H7 (cell line): ENCODE data around the gene STIP1. TPM values are rescaled to one million over a fixed set of nuclear protein-coding genes. Genes with fewer than 3 reads are reported as not detected.
A peak's percentile ranks its signal among the peaks of the same experiment; 100 is the strongest.

Source experiments
- DNase-seq: peaks from one replicate; pipeline ENCODE4 v3.0.0; 2012
- H3K27me3 ChIP-seq: 2 replicates; pipeline ENCODE4 v1.6.0; 2011; ENCODE audit warnings: mild to moderate bottlenecking, low read length; ENCODE audit not compliant: control insufficient read depth, insufficient read depth
- H3K36me3 ChIP-seq: replicated peaks from 2 replicates; pipeline ENCODE4 v1.5.1; 2011; ENCODE audit warnings: low read length; ENCODE audit not compliant: control insufficient read depth, insufficient read depth
- H3K4me3 ChIP-seq: 2 replicates; pipeline ENCODE4 v1.5.1; 2011; ENCODE audit warnings: low read depth, mild to moderate bottlenecking, control low read depth, low read length, moderate library complexity; ENCODE audit not compliant: insufficient read depth
- total RNA-seq: library from RNA; depleted of rRNA; stranded (reverse); fragments of >200 nt; shearing (Covaris generic); gene quantifications from 2 replicates; pipeline ENCODE4 v1.2.3, GENCODE V29; 2014; rRNA removed

Gene STIP1
- total RNA-seq, 1 experiment from 2014 or later, result 263 TPM

- H3K27me3 ChIP-seq, result no peaks in the 10 kb centered on the region
- H3K4me3 ChIP-seq, result peak overlapping the region; percentile 70; the same call in 1 of the 2 replicates
- no peaks in the 10 kb centered on the region; the same call in 1 of the 2 replicates for H3K36me3 ChIP-seq
- peak; percentile 84 for DNase-seq
Observed at GRCh38 chr11:64249563-64250414, 63.8 kb downstream of the STIP1 start.

GRCh38 chr11:64250415-64251015 is 64.5 kb downstream of the STIP1 start:
- peak; percentile 85 for DNase-seq
- no peaks in the 10 kb centered on the region for H3K27me3 ChIP-seq
- H3K4me3 ChIP-seq, result peak overlapping the region; percentile 70
- H3K36me3 ChIP-seq, result peaks cover 2% of the 10 kb centered on the region; the same call in 1 of the 2 replicates

- Histone ChIP-seq H3K27me3 (no peaks in the 10 kb centered on the region), H3K4me3 (peak within 1 kb of the TSS; percentile 84), H3K36me3 (peaks cover 6% of the 10 kb centered on the region)
- peak; percentile 99 for DNase-seq
Observed at GRCh38 chr11:64251016-64251752, 65.2 kb downstream of the STIP1 start, which contains the start of gene PLCB3. TSS of gene PLCB3 (plus strand) at chr11:64251530. CDS start at chr11:64251650, 120 bp downstream.

GRCh38 chr11:64251753-64252002 is 65.7 kb downstream of the STIP1 start:
- no peak for DNase-seq
- Histone ChIP-seq H3K36me3 (peaks cover 9% of the 10 kb centered on the region), H3K27me3 (no peaks in the 10 kb centered on the region), H3K4me3 (peak overlapping the region; percentile 84)

- Histone ChIP-seq H3K4me3 (peak overlapping the region; percentile 84), H3K36me3 (peaks cover 10% of the 10 kb centered on the region), H3K27me3 (no peaks in the 10 kb centered on the region)
- DNase-seq, result peak; percentile 95
Observed at GRCh38 chr11:64252003-64252872, 66.3 kb downstream of the STIP1 start.

- Histone ChIP-seq H3K36me3 (peaks cover 12% of the 10 kb centered on the region), H3K4me3 (no peak overlapping the region), H3K27me3 (no peaks in the 10 kb centered on the region)
- DNase-seq, result no peak
Observed at GRCh38 chr11:64253043-64253442, 67.1 kb downstream of the STIP1 start.

- no peaks in the 10 kb centered on the region for H3K27me3 ChIP-seq
- no peak overlapping the region for H3K4me3 ChIP-seq
- peaks cover 12% of the 10 kb centered on the region for H3K36me3 ChIP-seq
- no peak for DNase-seq
Observed at GRCh38 chr11:64253481-64253880, 67.5 kb downstream of the STIP1 start.

Other genes with a start within 250 kb of the STIP1 start
- gene NAA40, start 247.2 kb upstream of the STIP1 start, total RNA-seq, result 13.8 and 15.0 TPM in 2 replicates
- gene COX8A, start 211.6 kb upstream of the STIP1 start, total RNA-seq, result 836 and 1,175 TPM in 2 replicates
- 76.6 and 77.4 TPM in 2 replicates for gene OTUB1, start 199.7 kb upstream of the STIP1 start, total RNA-seq
- gene FLRT1, start 150.2 kb upstream of the STIP1 start, total RNA-seq, result 0.94 and 1.7 TPM in 2 replicates
- gene MACROD1, start 20.1 kb upstream of the STIP1 start, total RNA-seq, result 30.9 and 52.9 TPM in 2 replicates
- 0.15 and 0.80 TPM in 2 replicates for gene FERMT3, start 20.6 kb downstream of the STIP1 start, total RNA-seq
- 75.6 and 76.0 TPM in 2 replicates for gene TRPT1, start 40.0 kb downstream of the STIP1 start, total RNA-seq
- gene NUDT22, start 40.1 kb downstream of the STIP1 start, total RNA-seq, result 73.3 and 75.9 TPM in 2 replicates
- gene DNAJC4, start 44.4 kb downstream of the STIP1 start, total RNA-seq, result 12.0 and 18.0 TPM in 2 replicates
- 17.6 and 22.4 TPM in 2 replicates for gene VEGFB, start 48.4 kb downstream of the STIP1 start, total RNA-seq
- gene FKBP2, start 54.9 kb downstream of the STIP1 start, total RNA-seq, result 62.0 and 63.8 TPM in 2 replicates
- 461 and 540 TPM in 2 replicates for gene PPP1R14B, start 60.8 kb downstream of the STIP1 start, total RNA-seq
- gene PLCB3, start 65.4 kb downstream of the STIP1 start, total RNA-seq, result 70.0 and 87.0 TPM in 2 replicates
- 46.0 and 71.8 TPM in 2 replicates for gene BAD, start 98.5 kb downstream of the STIP1 start, total RNA-seq
- gene GPR137, start 99.7 kb downstream of the STIP1 start, total RNA-seq, result 26.3 and 29.5 TPM in 2 replicates
- not detected in 2 replicates for gene KCNK4, start 105.1 kb downstream of the STIP1 start, total RNA-seq
- 0.38 and 1.00 TPM in 2 replicates for gene CATSPERZ, start 114.2 kb downstream of the STIP1 start, total RNA-seq
- 80.5 and 94.8 TPM in 2 replicates for gene ESRRA, start 119.4 kb downstream of the STIP1 start, total RNA-seq
- 261 and 314 TPM in 2 replicates for gene TRMT112, start 131.4 kb downstream of the STIP1 start, total RNA-seq
- gene PRDX5, start 131.9 kb downstream of the STIP1 start, total RNA-seq, result 272 and 303 TPM in 2 replicates
- gene CCDC88B, start 154.0 kb downstream of the STIP1 start, total RNA-seq, result 7.7 and 9.9 TPM in 2 replicates
- gene RPS6KA4, start 173.0 kb downstream of the STIP1 start, total RNA-seq, result 16.0 and 17.6 TPM in 2 replicates